NCI-H510A treated with DMSO at 0.1 percent for 48 hours (cell line): ENCODE measurements around the gene EVA1A.
A peak's percentile ranks its signal among the peaks of the same experiment; 100 is the strongest.

Experiments used
- DNase-seq: peaks from one replicate; lab custom pipeline; 2025; lab: John Stamatoyannopoulos, UW

EVA1A gene

DNA sequence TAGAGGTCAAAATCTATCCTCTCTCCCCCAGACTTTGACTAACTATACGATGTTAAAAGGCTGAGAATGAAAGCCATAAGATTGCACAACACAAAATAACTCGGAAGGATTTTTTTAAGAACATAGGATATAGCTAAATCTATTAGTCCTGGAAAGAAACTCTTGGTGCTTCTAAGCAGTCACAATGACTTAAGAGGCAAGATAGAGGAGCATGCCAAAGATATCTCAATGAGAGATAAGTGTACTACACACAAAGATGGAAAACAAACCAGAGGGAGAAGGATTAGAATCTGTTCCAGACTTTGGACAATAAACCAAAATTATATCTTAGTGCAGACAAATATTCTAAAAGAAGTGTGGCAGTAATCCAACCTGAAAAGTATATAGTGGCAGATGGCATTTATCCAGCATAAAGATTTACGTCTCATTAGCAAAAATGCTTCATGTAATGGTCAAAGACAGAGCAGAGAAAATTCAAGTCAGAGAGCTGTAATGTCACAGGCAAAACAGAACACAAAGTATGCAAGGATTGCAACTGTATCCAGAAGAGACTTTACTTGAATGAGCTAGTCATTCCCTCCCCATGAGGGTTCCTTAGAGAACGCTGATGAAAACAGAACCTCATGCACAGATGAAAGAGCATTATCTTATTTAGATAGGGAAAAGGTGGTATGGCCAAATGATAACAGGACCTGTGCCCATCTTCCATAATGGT lies 28.8 kb upstream of the EVA1A start:
- no peak for DNase-seq

DNA sequence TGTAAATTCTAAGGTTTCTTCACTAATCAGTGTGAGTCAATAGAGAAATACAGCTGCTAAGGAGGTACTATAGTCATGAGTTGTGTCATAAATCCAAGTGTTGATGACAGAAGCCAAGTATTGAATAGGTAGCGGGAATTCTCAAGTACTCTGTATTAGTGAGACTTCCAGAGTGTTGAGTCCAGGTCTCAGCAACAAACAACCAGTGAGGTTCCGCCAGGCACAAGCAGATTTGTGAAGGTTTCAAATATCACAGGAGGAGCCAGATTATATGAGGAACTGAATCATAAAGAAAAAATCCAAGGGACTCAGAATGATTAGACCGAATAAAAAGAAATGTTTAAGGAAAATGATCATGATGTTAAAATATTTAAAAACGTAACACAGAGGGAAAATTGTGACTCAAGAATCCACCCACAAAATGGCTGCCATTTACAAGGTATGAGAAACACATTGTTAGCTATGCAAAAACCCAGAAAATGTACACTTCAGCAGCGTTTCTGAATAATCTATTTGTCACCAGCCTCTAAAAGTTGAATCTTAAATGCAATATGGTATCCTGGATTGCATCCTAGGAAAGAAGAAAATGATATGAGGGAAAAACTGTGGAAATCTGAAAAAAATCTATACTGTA lies 27.3 kb upstream of the EVA1A start:
- DNase-seq = peak; percentile 73

DNA sequence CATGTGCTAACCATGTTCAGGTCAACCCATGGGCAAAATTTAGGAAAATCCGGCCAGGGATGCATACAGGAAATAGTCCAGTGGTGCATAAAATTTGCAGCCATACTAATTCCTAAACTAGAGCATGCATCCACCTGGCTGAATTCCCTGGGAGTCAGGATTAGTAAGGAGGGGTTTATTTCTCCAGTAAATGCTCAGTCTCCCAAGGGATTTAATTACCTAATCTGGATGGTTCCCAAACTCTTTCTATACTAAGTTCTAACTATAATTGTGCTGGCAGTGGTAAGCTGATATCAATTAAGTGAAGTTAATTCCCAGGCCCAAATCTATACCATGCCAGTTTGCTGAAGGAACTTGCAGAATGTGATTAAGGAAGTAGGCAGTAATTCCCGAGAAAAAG lies 26.2 kb upstream of the EVA1A start:
- DNase-seq = no peak

DNA sequence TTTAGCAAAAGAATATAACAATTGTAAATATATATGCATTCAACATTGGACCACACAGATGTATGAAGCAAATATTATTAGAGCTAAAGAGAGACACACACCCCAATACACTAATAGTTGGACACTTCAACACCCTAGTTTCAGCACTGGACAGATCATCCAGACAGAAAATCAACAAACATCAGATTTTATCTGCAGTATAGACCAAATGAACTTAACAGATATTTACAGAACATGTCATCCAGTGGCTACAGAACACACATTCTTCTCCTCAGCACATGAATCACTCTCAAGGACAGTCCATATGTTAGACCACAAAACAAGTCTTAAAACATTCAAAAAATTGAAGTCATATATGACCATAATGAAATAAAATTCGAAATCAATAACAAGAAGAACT lies 22.1 kb upstream of the EVA1A start:
- DNase-seq = no peak

DNA sequence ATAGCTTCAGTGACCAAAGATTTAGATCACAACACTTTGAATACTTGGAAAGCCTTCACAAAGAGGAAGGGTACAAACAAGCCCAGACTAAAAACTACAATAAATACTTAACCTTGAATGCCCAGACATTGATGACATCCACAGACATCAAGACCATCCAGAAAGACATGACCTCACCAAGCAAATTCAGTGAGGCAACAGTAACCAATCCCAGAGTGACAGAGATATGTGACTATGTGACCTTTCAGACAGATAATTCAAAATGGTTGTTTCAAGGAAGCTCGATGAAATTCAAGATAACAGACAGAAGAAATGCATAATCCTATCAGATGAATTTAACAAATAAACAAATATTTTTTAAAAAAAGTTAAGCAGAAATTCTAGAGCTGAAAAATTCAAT lies 19.9 kb upstream of the EVA1A start:
- DNase-seq = no peak

DNA sequence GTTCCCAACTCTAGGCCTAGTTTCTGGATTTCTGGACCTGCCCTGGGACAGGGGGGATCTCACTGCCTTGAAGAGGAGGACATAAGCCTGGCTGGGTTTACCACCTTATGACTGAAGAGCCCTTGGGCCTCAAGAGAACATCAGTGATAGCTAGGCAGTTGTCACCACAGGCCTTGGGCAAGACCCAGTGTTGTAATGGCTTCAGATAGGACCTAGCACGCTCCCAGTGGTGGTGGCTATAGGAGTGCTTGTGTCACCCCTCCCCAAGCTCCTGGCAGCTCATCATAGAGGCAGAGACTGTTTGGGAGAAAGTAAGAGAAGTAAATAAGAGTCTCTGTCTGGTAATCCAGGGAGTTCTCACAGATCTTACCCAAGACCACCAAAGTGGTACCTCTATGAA lies 19.4 kb upstream of the EVA1A start:
- DNase-seq = no peak

DNA sequence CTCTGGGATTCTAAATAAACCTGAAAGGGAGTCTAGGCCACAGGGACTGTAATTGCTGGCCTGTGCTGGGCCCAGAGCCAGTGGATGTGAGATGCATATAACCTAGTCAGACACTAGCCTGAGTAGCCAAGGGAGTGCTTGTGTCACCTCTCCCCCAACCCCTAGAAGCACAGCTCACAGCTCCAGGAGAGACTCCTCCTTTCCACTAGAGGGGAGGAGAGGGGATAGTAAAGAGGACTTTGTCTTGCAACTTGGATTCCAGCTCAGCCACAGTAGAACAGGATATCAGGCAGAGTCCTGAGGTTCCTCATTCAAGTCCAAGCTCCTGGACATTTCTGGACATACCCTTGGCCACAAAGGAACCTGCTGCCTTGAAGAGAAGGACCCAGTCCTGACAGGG lies 18.4 kb upstream of the EVA1A start:
- DNase-seq = no peak

DNA sequence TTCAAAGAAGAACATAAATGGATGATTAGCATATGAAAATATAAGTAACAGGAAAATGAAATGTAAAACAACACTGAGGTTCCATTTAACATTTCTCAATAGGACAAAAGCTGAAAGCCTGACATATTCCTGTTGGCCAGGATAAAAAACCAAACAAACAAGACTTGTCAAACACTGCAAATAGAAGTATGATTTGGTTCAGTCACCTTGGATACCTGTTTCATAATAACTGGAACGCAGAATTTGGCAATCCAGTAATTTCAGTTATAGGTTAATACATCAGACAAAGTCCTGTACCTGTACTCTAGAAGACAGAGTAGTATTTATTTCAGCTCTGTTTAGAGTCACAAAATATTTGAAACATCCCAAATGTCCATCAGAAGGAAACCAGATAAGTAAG lies 16.5 kb upstream of the EVA1A start:
- DNase-seq = no peak

DNA sequence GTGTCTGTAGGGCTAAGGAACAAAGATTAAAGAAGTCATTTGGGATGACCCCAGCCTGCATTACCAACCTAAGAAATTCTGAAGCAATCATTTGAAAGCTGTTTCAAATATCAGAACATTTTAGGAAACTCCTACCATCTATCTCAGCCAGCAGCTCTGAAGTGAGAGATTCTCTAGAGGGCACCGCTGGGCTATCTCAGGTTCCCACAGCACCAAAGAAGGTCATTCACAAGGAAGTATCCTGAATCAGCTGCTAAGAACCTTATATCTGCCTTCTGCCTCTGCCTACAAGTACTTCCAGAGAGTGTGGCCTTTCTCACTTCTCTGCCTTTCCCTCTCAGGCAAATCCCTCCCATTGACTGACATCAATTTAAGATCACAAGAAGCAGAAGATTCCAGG lies 13.4 kb upstream of the EVA1A start:
- no peak for DNase-seq

DNA sequence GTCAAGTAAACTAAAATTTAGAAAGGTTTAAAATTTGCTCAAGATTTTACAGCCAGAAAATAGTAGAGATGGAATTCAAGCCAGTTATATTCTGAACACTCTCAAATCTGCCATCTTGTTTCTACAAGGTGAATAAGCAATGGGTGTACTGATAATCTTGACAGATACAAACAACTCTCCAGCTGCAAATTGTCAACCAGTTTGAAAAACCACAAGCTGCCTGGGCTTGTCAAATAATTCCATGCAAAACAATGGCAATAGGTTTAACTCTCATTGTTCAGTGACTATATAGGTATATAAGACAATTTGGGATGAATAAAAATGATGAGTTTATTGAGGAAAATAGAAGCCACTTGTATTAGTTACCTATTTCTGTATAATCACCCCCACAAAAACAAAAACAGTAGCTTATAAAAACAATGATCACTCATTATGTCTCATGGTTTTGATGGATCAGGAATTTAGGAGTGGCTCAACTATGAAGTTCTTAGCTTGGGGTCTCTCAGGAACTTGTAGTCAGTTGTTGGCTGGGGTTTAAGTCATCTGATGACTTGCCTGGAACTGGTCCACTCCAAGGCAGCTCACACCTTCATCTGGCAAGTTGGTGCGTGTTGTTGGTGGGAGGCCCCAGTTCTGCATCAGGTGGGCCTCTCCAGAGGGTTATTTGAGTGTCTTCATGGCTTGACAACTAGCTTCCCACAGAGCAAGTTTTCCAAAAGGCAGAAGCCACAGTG lies 12.6 kb upstream of the EVA1A start:
- DNase-seq = no peak

DNA sequence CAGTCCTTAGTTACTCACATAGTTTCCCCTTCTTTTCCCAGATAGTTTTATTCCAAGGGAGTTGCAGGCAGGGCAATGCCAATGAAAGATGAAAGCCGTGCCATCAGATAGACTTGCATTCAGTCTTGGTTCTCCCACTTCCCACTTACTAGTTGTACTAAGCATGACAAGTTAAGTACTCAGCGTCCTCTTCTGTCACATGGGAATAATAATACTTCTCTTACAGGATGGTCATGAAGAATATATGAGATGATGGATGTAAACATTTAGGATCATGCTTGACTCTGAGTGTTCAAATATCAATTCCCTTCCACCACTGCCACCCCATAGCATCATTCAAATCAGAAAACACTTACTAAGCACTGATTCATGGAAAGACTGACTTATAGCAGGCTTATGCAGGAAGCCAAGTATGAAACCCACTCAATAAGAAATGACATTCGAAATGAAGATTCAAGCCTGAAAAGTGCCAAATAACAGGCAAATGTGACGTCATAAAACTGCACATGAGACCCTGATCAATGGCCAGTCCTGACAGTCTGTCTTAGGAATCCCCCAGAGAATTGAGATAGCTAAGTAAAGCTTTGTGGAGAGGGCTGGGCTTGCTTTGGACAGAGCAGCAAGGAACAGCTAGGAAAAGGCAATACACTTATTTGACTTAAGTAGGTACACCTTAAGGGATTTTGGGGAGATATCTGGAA lies 11.1 kb upstream of the EVA1A start:
- DNase-seq = no peak

DNA sequence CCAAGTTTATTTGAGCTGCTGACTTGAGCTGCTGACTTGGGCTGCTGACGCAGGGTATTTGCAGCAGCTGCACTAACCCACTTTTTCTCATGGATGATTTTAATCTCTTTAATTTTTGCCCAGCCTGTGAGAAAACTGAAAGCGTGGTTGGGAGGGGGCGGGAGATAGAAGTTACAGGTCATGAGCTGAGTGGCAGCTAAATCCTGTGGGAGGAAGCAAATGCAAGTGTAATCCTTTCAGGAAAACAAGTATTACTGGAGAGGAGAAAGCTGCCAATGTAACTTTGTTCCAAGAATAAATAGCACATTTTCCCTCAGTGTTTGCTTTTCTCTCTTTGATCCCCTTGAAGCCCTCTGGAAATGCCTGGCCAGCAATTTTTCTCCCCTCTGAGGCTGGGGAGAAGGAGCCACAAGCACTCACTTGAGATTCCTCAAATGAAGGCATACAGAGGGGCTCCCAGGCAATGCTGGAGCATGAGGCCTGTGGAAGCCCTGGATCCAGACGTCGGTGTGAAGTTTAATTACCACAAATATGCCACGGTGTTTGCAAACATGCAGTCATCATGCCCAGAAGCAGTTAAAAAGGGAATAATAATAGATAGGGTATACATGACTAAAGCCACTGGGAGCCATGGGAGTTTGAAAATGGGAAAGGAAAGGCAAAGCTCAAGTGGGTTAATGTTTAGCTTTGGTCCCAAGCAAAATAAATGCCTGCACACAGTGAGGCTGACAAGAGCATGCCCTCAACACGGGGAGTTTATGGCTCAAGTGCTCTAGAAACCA lies 10.4 kb upstream of the EVA1A start:
- peak; percentile 44 for DNase-seq

DNA sequence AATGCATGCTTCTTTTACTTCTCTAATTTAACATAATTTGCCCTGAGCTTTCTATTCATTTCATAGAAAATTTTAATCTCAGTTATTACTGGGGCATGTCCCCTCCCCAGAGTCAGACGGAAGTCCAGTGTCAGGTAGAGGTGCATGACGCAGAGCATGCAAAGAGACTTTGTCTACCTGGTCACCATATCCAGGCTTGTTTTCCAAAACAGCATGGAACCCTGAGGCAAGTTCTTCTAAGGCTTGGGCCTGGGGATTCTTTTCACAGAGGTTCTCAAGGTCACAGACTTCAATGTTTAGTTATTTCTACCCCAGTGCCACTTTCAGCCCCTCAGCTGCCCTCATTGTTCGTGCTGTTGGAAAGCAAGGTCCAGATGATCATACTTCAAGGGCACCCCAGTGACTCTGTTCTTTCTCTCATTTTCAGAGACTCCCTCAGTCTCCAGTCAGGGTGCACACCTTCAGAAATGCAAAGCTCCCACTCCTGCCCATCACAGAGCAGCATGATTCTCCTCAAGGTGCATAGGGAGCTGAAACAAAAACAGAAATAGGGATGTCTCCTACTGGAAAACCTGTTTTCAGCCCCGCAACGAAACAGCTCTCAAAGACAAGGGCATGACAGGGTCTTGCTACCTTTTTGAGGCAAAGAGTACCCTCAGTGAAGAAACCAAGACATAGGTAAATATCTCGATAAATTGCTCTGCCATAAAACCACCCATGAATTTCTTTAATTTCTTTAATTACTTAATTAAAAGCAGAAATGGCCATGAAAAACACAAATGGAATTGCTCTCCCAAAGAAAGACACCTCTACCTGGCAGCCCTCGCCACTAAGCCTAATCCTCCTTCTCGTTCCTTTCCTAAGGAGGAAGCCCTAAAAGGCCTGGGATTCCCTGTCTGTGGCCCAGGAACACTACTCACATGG lies 9.5 kb upstream of the EVA1A start:
- DNase-seq = no peak

DNA sequence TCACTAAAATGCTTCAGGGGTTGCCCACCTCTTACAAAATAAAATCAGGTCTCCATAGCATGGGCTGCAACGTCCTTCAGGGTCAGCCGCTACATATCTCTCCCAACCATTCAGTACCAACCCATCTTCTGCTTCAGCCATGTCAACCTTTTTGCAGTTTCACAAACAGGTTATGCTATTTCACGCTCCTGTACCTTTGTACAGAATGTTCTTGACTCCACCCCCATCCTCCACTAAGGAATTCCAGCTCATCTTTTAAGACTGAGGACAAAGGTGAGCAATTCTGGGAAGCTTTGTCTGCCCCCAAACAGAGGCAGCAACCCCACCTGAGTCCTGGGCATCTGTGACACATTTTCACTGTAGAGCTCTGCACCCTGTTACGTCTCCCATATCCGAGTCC lies 8.8 kb upstream of the EVA1A start:
- no peak for DNase-seq

DNA sequence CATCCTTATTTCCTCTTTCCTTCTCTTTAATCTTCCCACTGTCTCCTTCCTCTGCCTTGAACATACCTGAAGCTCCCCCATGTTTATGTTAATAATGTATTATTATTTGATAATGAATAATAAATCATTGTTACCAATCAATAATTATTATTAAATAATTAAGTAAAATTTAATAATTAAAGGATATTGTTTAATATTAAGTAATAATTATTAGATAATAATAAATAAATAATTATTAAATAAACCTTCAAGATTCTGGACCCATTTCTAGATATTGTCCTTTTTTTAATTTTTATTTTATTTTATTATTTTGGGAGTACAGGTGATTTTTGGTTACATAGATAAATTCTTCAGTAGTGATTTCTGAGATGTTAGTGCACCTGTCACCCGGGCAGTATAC lies 7.4 kb upstream of the EVA1A start:
- no peak for DNase-seq

DNA sequence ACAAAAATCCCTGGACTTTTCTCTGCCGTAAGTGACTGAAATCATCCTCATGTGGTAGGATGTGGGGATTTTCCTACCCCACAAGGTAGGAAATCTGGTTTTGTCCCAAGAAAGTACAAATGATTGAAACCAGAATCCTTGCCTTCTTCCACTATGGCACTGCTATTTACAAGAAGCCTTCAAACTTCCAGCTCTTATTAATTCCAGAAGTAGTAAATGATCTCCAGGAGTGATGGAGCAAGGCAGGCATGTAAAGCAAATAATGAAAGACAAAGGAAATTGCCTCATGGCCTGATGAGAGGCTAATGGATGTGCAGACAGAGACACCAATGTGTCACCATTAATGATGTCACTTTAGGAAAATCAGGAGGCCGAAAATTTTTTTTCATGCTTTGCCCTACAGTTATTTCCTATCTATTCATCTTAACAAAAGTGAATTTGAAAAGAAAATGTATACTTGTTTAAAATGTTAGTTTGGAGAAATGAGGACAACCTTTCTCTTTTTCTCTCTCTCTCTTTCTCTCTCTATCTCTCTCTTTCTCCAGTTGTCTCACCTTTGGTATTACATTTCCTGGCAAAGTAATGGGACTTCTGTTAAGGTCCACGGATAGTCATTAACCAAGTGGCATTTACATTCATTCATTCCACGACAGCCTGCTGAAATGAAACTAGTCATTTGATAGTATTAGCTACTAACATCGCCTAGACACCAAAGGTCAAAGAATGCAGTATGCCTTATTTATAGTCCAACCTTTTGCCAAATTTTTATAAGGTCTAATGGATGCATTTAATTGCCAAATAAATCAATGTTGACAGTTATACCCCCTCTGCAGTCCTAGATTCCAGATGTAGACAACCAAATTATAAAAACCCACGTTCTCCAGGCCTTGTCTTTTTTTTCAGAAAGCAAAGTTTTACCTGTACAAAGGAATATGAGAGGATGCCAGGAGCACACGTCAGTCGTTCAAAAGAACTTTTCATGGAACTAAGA lies 5.0 kb upstream of the EVA1A start:
- DNase-seq = no peak

DNA sequence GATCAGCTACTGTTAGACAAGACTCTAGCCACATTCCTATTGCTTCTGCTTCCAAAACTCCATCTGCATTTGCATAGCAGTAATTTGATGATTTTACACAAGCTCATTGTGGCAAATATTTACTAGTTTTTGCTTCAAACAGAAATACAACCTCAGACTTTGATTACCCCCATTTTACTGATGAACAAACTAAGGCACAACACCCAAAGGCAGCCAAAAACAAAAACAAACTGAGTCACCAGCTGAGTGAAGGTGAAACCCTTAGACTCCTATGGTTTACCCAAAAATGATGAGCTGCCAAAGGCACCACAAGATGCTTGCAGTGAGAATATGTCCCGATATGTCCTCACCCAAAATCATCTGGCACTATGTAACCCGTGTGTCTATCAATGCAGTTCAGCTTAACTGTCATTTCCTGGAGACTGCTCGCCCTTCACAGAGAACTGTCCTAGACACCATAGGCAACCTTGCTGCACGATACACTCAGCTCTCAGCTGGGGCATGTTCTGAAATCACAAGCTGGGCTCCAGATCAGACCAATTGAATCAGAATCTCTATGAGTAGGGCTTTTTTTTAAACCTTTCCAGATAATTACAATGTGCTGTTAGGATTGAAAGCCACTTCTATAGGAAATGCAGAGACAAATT lies 4.1 kb upstream of the EVA1A start:
- no peak for DNase-seq

DNA sequence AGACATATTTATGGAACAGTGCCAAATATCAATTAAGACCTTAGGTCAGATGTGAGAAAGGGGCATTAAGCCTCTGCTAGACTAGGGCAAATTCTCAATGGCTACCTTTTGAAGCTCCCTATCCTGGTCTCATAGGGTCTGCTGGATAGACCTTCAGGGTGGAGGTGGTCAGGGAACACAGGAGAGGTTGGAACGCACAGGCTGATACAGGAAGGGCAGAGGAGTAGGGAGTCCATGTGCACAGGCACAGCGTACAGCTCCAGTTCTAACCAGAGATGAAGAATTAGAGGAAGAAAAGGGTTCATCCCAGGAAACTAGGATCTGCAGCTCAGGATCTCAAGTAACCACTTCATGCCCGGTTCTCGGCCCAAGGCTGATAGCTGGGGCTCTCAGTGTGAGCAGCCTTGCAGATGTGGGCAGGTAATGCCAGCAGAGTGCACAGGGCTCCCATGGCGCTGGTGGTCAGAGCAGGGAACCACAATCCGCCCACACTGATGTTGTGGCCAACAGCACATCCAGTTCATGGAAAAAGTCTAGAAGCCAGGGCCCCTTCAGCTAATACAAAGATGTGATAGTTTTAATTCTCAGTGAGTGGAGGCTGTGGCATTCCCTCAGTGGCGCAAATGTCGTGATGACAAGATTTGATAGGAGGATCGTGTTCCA lies 3.4 kb upstream of the EVA1A start:
- DNase-seq = no peak

DNA sequence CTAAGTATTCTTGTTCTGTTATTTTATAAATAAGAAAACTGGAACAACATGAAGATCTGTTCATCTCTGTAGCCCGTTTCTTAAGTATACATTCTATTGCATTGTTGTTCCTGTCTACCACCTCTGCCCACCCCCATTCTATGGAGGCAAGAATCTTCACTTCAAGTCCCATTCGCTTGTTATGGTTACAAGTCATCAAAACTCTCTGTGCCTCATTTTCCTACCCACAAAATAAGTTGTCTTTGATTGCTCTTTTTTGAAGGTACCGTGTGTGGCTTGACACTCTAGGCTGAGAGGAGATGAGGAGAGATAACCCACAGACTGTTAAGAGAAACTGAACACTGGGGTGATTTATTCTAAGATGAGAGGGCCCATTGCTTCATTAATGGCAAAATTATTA lies 2.9 kb upstream of the EVA1A start:
- DNase-seq = no peak
